Aorta (tissue), 5 donors: Measurements from ENCODE around the gene NXF1. TPM values are rescaled to one million over a fixed set of nuclear protein-coding genes. Genes with fewer than 3 reads are reported as not detected.
A peak's percentile ranks its signal among the peaks of the same experiment; 100 is the strongest.
"Not testable (repeated sequence)": the region's sequence is repeated elsewhere in the genome, so short reads cannot be mapped to it uniquely, and the experiment has no call there.

Source experiments
- ATAC-seq: fragments of 200-7000 bp; cut with Tn5 transposase; one replicate; pipeline ENCODE4 v1.9.1; 2022; ENCODE audit warnings: moderate library complexity; ENCODE audit not compliant: low FRiP score
- DNase-seq, 2 donors: peaks; one replicate each; pipeline ENCODE4 v3.0.0-alpha.2; 2020
- H3K27ac ChIP-seq, 2 donors: one replicate each; pipeline ENCODE4 v1.5.1; 2013; ENCODE audit warnings: low read length in 2 of 2, mild to moderate bottlenecking in 2 of 2, moderate library complexity in 2 of 2, control low read depth in 1 of 2, inconsistent platforms in 1 of 2, low read depth in 1 of 2
- H3K27me3 ChIP-seq, 2 donors: one replicate each; pipeline ENCODE4 v1.6.1; 2013; ENCODE audit warnings: control low read depth in 1 of 2, low read length in 1 of 2, mild to moderate bottlenecking in 1 of 2, moderate library complexity in 1 of 2; ENCODE audit not compliant: insufficient read depth in 2 of 2, control insufficient read depth in 1 of 2
- H3K36me3 ChIP-seq, 2 donors: one replicate each; pipeline ENCODE4 v1.6.1; 2013; ENCODE audit warnings: control low read depth in 1 of 2, low read length in 1 of 2, mild to moderate bottlenecking in 1 of 2; ENCODE audit not compliant: insufficient read depth in 2 of 2, control insufficient read depth in 1 of 2
- H3K4me1 ChIP-seq, 2 donors: one replicate each; pipeline ENCODE4 v1.6.1; 2013; ENCODE audit warnings: low read length in 2 of 2, control low read depth in 1 of 2, mild to moderate bottlenecking in 1 of 2, moderate library complexity in 1 of 2; ENCODE audit not compliant: insufficient read depth in 2 of 2, control insufficient read depth in 1 of 2
- H3K4me3 ChIP-seq, 2 donors: one replicate each; pipeline ENCODE4 v1.5.1; 2013; ENCODE audit warnings: low read length in 2 of 2, control low read depth in 1 of 2, mild to moderate bottlenecking in 1 of 2
- H3K9me3 ChIP-seq: one replicate; pipeline ENCODE4 v1.6.1; 2013; ENCODE audit warnings: mild to moderate bottlenecking, low read length; ENCODE audit not compliant: control insufficient read depth
- WGBS, 2 donors: extraction: QIAGEN DNeasy Blood & Tissue Kit; methylation state at CpG; one replicate each; pipeline ENCODE4 v1.1.7; 2013; 5-methylcytosine and 5-hydroxymethylcytosine counted together
- intact Hi-C, 2 donors: fragments of 100-400 bp; cut with DNase I; formaldehyde crosslinking; loops; one replicate each; pipeline versions ENCODE4 v1.14.2 to v1.15.0; 2022
- polyA plus RNA-seq, 2 donors: library from polyadenylated mRNA; stranded (reverse); fragments of 200-250 nt; gene quantifications; one replicate each; pipeline ENCODE4 v1.2.3, GENCODE V29; 2013
- total RNA-seq, 2 donors: library from RNA; stranded (reverse); fragmentation: NEBNext Ultra II Directional; extraction: Animal tissue kit (Norgen Biotek cat#: 25700); gene quantifications; one replicate each; pipeline ENCODE4 v1.2.1, GENCODE V29; 2021
- donor health status: healthy with polysubstance abuse.
- donor health status: Bipolar disorder and iron deficiency.
- donor health status: DM: no; HTN: no; CAD: no.
- donor health status: DM: no; HTN: no; CAD: no.
- donor health status: DM: yes; HTN: yes; CAD: no.

NXF1 gene
- total and polyA plus RNA-seq, 4 donors = 26.8 to 455 (median 91.1) TPM

GRCh38 chr11:62846177-62846576 is 40.9 kb upstream of the NXF1 start:
- Histone ChIP-seq H3K27me3 (peaks cover 0 to 1% of the 10 kb centered on the region in 2 donors), H3K36me3 (no peaks in the 10 kb centered on the region), H3K4me1 (peaks cover 0 to 3% of the 10 kb centered on the region in 2 donors), H3K27ac (no peak overlapping the region), H3K4me3 (no peak overlapping the region), H3K9me3 (no peaks in the 10 kb centered on the region)
- WGBS, 2 donors = 91 to 94% methylated on average over 3 of the region's 3 CpGs
- intact Hi-C loops = no loop called here
- no peak for ATAC-seq
- DNase-seq = no peak

GRCh38 chr11:62844154-62844553 is 38.9 kb upstream of the NXF1 start:
- Histone ChIP-seq H3K27me3 (peaks cover 0 to 1% of the 10 kb centered on the region in 2 donors), H3K27ac (no peak overlapping the region), H3K9me3 (no peaks in the 10 kb centered on the region), H3K36me3 (no peaks in the 10 kb centered on the region), H3K4me3 (no peak overlapping the region), H3K4me1 (peaks cover 0 to 3% of the 10 kb centered on the region in 2 donors)
- intact Hi-C loops = no loop called here
- DNase-seq (no peak), ATAC-seq (no peak)
- WGBS, 2 donors = 92 to 96% methylated on average over 3 of the region's 3 CpGs

GRCh38 chr11:62843466-62843865 is 38.2 kb upstream of the NXF1 start:
- Histone ChIP-seq H3K9me3 (no peaks in the 10 kb centered on the region), H3K4me3 (no peak overlapping the region), H3K27ac (no peak overlapping the region), H3K27me3 (peaks cover 0 to 1% of the 10 kb centered on the region in 2 donors), H3K4me1 (peaks cover 0 to 3% of the 10 kb centered on the region in 2 donors), H3K36me3 (no peaks in the 10 kb centered on the region)
- intact Hi-C loops = no loop called here
- 93 to 95% methylated on average over 3 of the region's 3 CpGs for WGBS, 2 donors
- DNase-seq (no peak), ATAC-seq (no peak)

- H3K4me1 ChIP-seq, H3K27me3 ChIP-seq, ATAC-seq, H3K9me3 ChIP-seq, DNase-seq, H3K4me3 ChIP-seq, intact Hi-C loops, H3K36me3 ChIP-seq: not testable (repeated sequence)
- 84 to 87% methylated on average over 9 of the region's 9 CpGs for WGBS, 2 donors
- H3K27ac ChIP-seq = peak overlapping the region; percentile 29 to 72
Measured at GRCh38 chr11:62842891-62843290, 37.7 kb upstream of the NXF1 start.

- Histone ChIP-seq H3K4me3 (peak overlapping the region; percentile 42 to 51), H3K27me3 (peaks cover 0 to 1% of the 10 kb centered on the region in 2 donors), H3K9me3 (no peaks in the 10 kb centered on the region), H3K36me3 (no peaks in the 10 kb centered on the region), H3K4me1 (peaks cover 0 to 3% of the 10 kb centered on the region in 2 donors), H3K27ac (peak overlapping the region; percentile 72 to 99)
- ATAC-seq (no peak), DNase-seq (peak; percentile 64 to 79)
- intact Hi-C loops = no loop called here
- 7 to 8% methylated on average over 30 of the region's 30 CpGs for WGBS, 2 donors
Measured at GRCh38 chr11:62842171-62842741, 37.0 kb upstream of the NXF1 start.

GRCh38 chr11:62841361-62842170 is 36.3 kb upstream of the NXF1 start:
- intact Hi-C loops = loop anchor here in 1 of 2 donors (1.0 kb wide), 1 partner anchor 39 kb away; the partner anchor contains the start of gene SLC3A2
- H3K27me3 ChIP-seq = peaks cover 0 to 1% of the 10 kb centered on the region in 2 donors
- peak overlapping the region; percentile 42 to 51 for H3K4me3 ChIP-seq
- H3K27ac ChIP-seq = peak overlapping the region; percentile 76 to 99
- no peaks in the 10 kb centered on the region for H3K9me3 ChIP-seq
- peaks cover 0 to 3% of the 10 kb centered on the region in 2 donors for H3K4me1 ChIP-seq
- peak; percentile 85 for ATAC-seq
- WGBS, 2 donors = 0% methylated on average over 33 of the region's 33 CpGs
- no peaks in the 10 kb centered on the region for H3K36me3 ChIP-seq
- peak; percentile 89 to 90 for DNase-seq

GRCh38 chr11:62840721-62841360 is 35.6 kb upstream of the NXF1 start:
- H3K27ac ChIP-seq = peak overlapping the region; percentile 76 to 99
- H3K4me3 ChIP-seq, H3K9me3 ChIP-seq, H3K36me3 ChIP-seq, H3K27me3 ChIP-seq, H3K4me1 ChIP-seq: not testable (repeated sequence)
- 1% methylated on average over 41 of the region's 41 CpGs for WGBS, 2 donors
- ATAC-seq = peak; percentile 55
- intact Hi-C loops = loop anchor here in 1 of 2 donors (1.0 kb wide), 1 partner anchor 39 kb away; the partner anchor contains the start of gene SLC3A2
- peak; percentile 83 to 89 for DNase-seq

- H3K4me3 ChIP-seq = peak within 1 kb of the TSS; percentile 51 to 77
- WGBS, 2 donors = 0 to 1% methylated on average over 61 to 62 of the region's 62 CpGs
- H3K36me3 ChIP-seq = peaks cover 0 to 10% of the 10 kb centered on the region in 2 donors
- DNase-seq (peak; percentile 97 to 98), ATAC-seq (peak; percentile 90)
- peaks cover 0 to 3% of the 10 kb centered on the region in 2 donors for H3K4me1 ChIP-seq
- intact Hi-C loops = loop anchor here in 1 of 2 donors (10.0 kb wide), 1 partner anchor 134 kb away; the partner anchor contains the start of genes BSCL2 and GNG3
- peaks cover 0 to 1% of the 10 kb centered on the region in 2 donors for H3K27me3 ChIP-seq
- H3K27ac ChIP-seq = peak within 1 kb of the TSS; percentile 62 to 97
- H3K9me3 ChIP-seq = no peaks in the 10 kb centered on the region
Measured at GRCh38 chr11:62839050-62839945, 34.1 kb upstream of the NXF1 start, which contains the start of gene WDR74. Gene WDR74, minus strand, starts transcription at chr11:62839590. Its CDS starts 20 bp downstream, at chr11:62839570.
